B cell (primary cell): Measurements from ENCODE around the gene MET. TPM values are rescaled to one million over a fixed set of nuclear protein-coding genes. Genes with fewer than 3 reads are reported as not detected.

ENCODE experiments used
- ATAC-seq: fragments of 200-7000 bp; cut with Tn5 transposase; one replicate; pipeline ENCODE4 v1.10.0; 2021; ENCODE audit warnings: low read depth, mild to moderate bottlenecking, moderate number of reproducible peaks, moderate library complexity
- CTCF ChIA-PET: fragments of 350-600 bp; sonication (Branson Sonifier 250); formaldehyde crosslinking; loops from one replicate; lab custom pipeline; 2021; ENCODE audit warnings: antibody characterized with exemption, inconsistent platforms; lab: Charles Lee
- POLR2A ChIA-PET: fragments of 350-600 bp; sonication (Branson Sonifier 250); formaldehyde crosslinking; loops from one replicate; lab custom pipeline; 2021; ENCODE audit warnings: antibody characterized with exemption; lab: Charles Lee
- DNase-seq: peaks from one replicate; pipeline ENCODE4 v3.0.0; 2013
- H2AFZ ChIP-seq: 2 replicates; pipeline ENCODE4 v1.6.1; 2012; ENCODE audit warnings: mild to moderate bottlenecking, low read depth, low read length; ENCODE audit not compliant: insufficient read depth, poor library complexity, severe bottlenecking
- H3K27ac ChIP-seq, 2 donors: 1 replicate in 1 of 2; 2 replicates in 1 of 2; pipeline ENCODE4 v1.5.1; 2012 to 2013; ENCODE audit warnings: low read length in 2 of 2, mild to moderate bottlenecking in 2 of 2, moderate library complexity in 1 of 2
- H3K27me3 ChIP-seq, 4 experiments: fragments of 200-600 bp in 1 of 4; sonication (generic) in 1 of 4; replicated peaks in 1 of 4; 1 replicate in 2 of 4; 2 replicates in 2 of 4; pipeline versions ENCODE4 v1.6.1 to v1.7.0; 2013 to 2016; ENCODE audit warnings: low read length in 3 of 4, mild to moderate bottlenecking in 2 of 4, mixed read lengths in 1 of 4, moderate library complexity in 1 of 4; ENCODE audit not compliant: insufficient read depth in 4 of 4, control insufficient read depth in 3 of 4; ENCODE audit errors: control extremely low read depth in 1 of 4
- H3K36me3 ChIP-seq, 2 experiments: replicated peaks in 1 of 2; 1 replicate in 1 of 2; 2 replicates in 1 of 2; pipeline versions ENCODE4 v1.6.1 to v1.7.1; 2013; ENCODE audit warnings: low read length in 1 of 2; ENCODE audit not compliant: insufficient read depth in 2 of 2, control insufficient read depth in 1 of 2; ENCODE audit errors: control extremely low read depth in 1 of 2, extremely low read depth in 1 of 2
- H3K4me1 ChIP-seq, 2 donors: fragments of 200-600 bp in 1 of 2; sonication (generic) in 1 of 2; 1 replicate in 1 of 2; 2 replicates in 1 of 2; pipeline versions ENCODE4 v1.5.1 to v1.6.1; 2013 to 2017; ENCODE audit warnings: low read length in 2 of 2; ENCODE audit not compliant: control insufficient read depth in 2 of 2, insufficient read depth in 2 of 2
- H3K4me2 ChIP-seq: replicated peaks from 2 replicates; pipeline ENCODE3; 2012; ENCODE audit warnings: mild to moderate bottlenecking, low read depth, low read length; ENCODE audit not compliant: poor library complexity, severe bottlenecking
- H3K4me3 ChIP-seq, 5 experiments: fragments of 200-600 bp in 1 of 5; sonication (generic) in 1 of 5; 1 replicate in 3 of 5; 2 replicates in 2 of 5; pipeline versions ENCODE4 v1.5.1 to v1.7.0; 2011 to 2016; ENCODE audit warnings: low read length in 4 of 5, mild to moderate bottlenecking in 4 of 5, low read depth in 2 of 5, control low read depth in 1 of 5, moderate library complexity in 1 of 5; ENCODE audit not compliant: insufficient read depth in 1 of 5; ENCODE audit errors: control extremely low read depth in 1 of 5, extremely low read depth in 1 of 5
- H3K79me2 ChIP-seq: fragments of 200-600 bp; sonication (generic); one replicate; pipeline ENCODE4 v1.6.0; 2016; ENCODE audit warnings: low read length; ENCODE audit not compliant: control insufficient read depth, insufficient read depth
- H3K9ac ChIP-seq: fragments of 200-600 bp; sonication (generic); 2 replicates; pipeline ENCODE4 v1.6.1; 2017; ENCODE audit warnings: mild to moderate bottlenecking, low read length, moderate library complexity
- H3K9me3 ChIP-seq, 3 donors: one replicate each; pipeline versions ENCODE4 v1.6.1 to v1.7.1; 2013; ENCODE audit warnings: low read length in 2 of 3; ENCODE audit not compliant: control insufficient read depth in 2 of 3, insufficient read depth in 1 of 3; ENCODE audit errors: control extremely low read depth in 1 of 3
- H4K20me1 ChIP-seq: 2 replicates; pipeline ENCODE4 v1.6.0; 2012; ENCODE audit warnings: mild to moderate bottlenecking, low read length; ENCODE audit not compliant: insufficient read depth, control insufficient read depth, poor library complexity, severe bottlenecking
- H3K27ac Mint-ChIP-seq: one replicate; pipeline ENCODE4 v1.8.0; 2021; ENCODE audit warnings: mixed read lengths
- H3K27me3 Mint-ChIP-seq: one replicate; pipeline ENCODE4 v1.8.0; 2021; ENCODE audit warnings: mixed read lengths
- H3K4me1 Mint-ChIP-seq: one replicate; pipeline ENCODE4 v1.8.0; 2021; ENCODE audit warnings: mixed read lengths
- H3K4me3 Mint-ChIP-seq: one replicate; pipeline ENCODE4 v1.8.0; 2021; ENCODE audit warnings: mixed read lengths
- H3K9me3 Mint-ChIP-seq: one replicate; pipeline ENCODE4 v1.8.0; 2022; ENCODE audit warnings: mixed read lengths; ENCODE audit not compliant: insufficient read depth
- EZH2 ChIP-seq: IDR thresholded peaks from 2 replicates; pipeline ENCODE4 v1.6.1; 2012; ENCODE audit warnings: borderline replicate concordance, low read depth, mild to moderate bottlenecking, moderate library complexity, low read length; ENCODE audit not compliant: insufficient read depth, poor library complexity, severe bottlenecking
- WGBS: methylation state at CpG from one replicate; pipeline ENCODE4 v1.1.5; 2013; ENCODE audit warnings: missing lambda C conversion rate; ENCODE audit not compliant: insufficient coverage; 5-methylcytosine and 5-hydroxymethylcytosine counted together
- intact Hi-C: fragments of 100-400 bp; cut with micrococcal nuclease; formaldehyde crosslinking; loops from one replicate; pipeline ENCODE4 v1.10.0; 2022
- polyA plus RNA-seq: library from polyadenylated mRNA; depleted of rRNA; stranded (reverse); fragments of >200 nt; gene quantifications from 2 replicates; pipeline ENCODE4 v1.2.3, GENCODE V29; 2012
- total RNA-seq, 2 donors: library from RNA; stranded (reverse); fragments of 120-200 nt in 1 of 2; gene quantifications; 1 replicate in 1 of 2; 2 replicates in 1 of 2; pipeline versions ENCODE4 v1.2.3 to v1.2.4, GENCODE V29; 2013 to 2022
- TF ChIP-seq, protein P1 (sequence below): fragments of 200-600 bp; IDR thresholded peaks from one replicate; pipeline ENCODE4 v1.8.0; 2022; ENCODE audit warnings: antibody characterized with exemption, mild to moderate bottlenecking

MET gene
- total and polyA plus RNA-seq, 2 donors (not counting 1 experiment from before 2014, with no cell fraction given), result 0.03 to 0.59 TPM

DNA sequence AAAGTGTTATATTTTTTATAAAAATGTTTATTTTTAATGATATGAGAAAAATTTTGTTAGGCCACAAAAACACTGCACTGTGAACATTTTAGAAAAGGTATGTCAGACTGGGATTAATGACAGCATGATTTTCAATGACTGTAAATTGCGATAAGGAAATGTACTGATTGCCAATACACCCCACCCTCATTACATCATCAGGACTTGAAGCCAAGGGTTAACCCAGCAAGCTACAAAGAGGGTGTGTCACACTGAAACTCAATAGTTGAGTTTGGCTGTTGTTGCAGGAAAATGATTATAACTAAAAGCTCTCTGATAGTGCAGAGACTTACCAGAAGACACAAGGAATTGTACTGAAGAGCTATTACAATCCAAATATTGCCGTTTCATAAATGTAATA, 125.6 kb downstream of the MET start:
- no peaks in the 10 kb centered on the region for H4K20me1 ChIP-seq
- POLR2A ChIA-PET, result interaction anchor here (0.6 kb wide), 1 partner anchor 68 kb away, joined by 3 read pairs; no protein-coding TSS in a partner anchor
- H3K27me3 ChIP-seq, result peaks cover 0 to 3% (median 0%) of the 10 kb centered on the region in 4 experiments
- ATAC-seq (no peak), DNase-seq (no peak)
- H3K36me3 ChIP-seq, result no peaks in the 10 kb centered on the region
- no peaks in the 10 kb centered on the region for H3K9me3 Mint-ChIP-seq
- CTCF ChIA-PET, result interaction anchor here (0.5 to 2.8 kb wide), 3 partner anchors 10 to 522 kb away, joined by 3 to 9 read pairs (median 3); no protein-coding TSS in a partner anchor
- H3K9me3 ChIP-seq, result peaks cover 0 to 5% (median 0%) of the 10 kb centered on the region in 3 donors
- H3K27me3 Mint-ChIP-seq, result peaks cover 25% of the 10 kb centered on the region
- no peaks in the 10 kb centered on the region for H3K79me2 ChIP-seq
- no peak overlapping the region for H2AFZ ChIP-seq
- no peak overlapping the region for H3K27ac Mint-ChIP-seq
- no peak overlapping the region for H3K9ac ChIP-seq
- WGBS, result no CpG with 5 or more reads among the region's 2 CpGs
- H3K4me1 Mint-ChIP-seq, result peaks cover 7% of the 10 kb centered on the region
- TF ChIP-seq, protein P1, sequence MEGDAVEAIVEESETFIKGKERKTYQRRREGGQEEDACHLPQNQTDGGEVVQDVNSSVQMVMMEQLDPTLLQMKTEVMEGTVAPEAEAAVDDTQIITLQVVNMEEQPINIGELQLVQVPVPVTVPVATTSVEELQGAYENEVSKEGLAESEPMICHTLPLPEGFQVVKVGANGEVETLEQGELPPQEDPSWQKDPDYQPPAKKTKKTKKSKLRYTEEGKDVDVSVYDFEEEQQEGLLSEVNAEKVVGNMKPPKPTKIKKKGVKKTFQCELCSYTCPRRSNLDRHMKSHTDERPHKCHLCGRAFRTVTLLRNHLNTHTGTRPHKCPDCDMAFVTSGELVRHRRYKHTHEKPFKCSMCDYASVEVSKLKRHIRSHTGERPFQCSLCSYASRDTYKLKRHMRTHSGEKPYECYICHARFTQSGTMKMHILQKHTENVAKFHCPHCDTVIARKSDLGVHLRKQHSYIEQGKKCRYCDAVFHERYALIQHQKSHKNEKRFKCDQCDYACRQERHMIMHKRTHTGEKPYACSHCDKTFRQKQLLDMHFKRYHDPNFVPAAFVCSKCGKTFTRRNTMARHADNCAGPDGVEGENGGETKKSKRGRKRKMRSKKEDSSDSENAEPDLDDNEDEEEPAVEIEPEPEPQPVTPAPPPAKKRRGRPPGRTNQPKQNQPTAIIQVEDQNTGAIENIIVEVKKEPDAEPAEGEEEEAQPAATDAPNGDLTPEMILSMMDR, result no peak
- TF ChIP-seq EZH2, result no peak
- H3K4me1 ChIP-seq, result no peaks in the 10 kb centered on the region
- H3K4me3 ChIP-seq, result no peak overlapping the region
- H3K27ac ChIP-seq, result no peak overlapping the region
- intact Hi-C loops, result no loop called here
- no peak overlapping the region for H3K4me2 ChIP-seq
- no peak overlapping the region for H3K4me3 Mint-ChIP-seq

DNA sequence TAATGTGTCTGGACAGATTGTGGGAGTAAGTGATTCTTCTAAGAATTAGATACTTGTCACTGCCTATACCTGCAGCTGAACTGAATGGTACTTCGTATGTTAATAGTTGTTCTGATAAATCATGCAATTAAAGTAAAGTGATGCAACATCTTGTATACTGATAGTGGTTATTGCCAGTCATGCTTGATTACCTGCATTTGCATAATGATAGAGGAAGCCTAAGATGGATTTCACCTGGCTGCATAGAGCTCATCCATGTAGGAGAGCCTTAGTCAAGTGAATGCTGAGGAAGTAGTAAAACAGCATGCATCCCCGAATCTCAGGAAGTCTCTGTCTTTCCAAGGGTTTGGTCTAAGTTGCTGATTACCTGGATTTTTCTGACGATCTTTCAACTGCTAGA, 126.2 kb downstream of the MET start:
- peaks cover 0 to 3% (median 0%) of the 10 kb centered on the region in 4 experiments for H3K27me3 ChIP-seq
- H3K36me3 ChIP-seq, result no peaks in the 10 kb centered on the region
- CTCF ChIA-PET, result interaction anchor here (0.5 to 2.8 kb wide), 4 partner anchors 10 to 522 kb away, joined by 3 to 9 read pairs (median 3); no protein-coding TSS in a partner anchor
- no peak overlapping the region for H3K9ac ChIP-seq
- no peak overlapping the region for H2AFZ ChIP-seq
- TF ChIP-seq, protein P1, result no peak
- no peak for TF ChIP-seq EZH2
- POLR2A ChIA-PET, result no interaction called here
- Mint-ChIP-seq H3K27me3 (peaks cover 30% of the 10 kb centered on the region), H3K4me1 (peaks cover 10% of the 10 kb centered on the region), H3K9me3 (no peaks in the 10 kb centered on the region), H3K27ac (no peak overlapping the region), H3K4me3 (no peak overlapping the region)
- 71% methylated on average over 3 of the region's 3 CpGs for WGBS
- DNase-seq (no peak), ATAC-seq (no peak)
- no peak overlapping the region for H3K4me3 ChIP-seq
- H3K79me2 ChIP-seq, result no peaks in the 10 kb centered on the region
- no peak overlapping the region for H3K27ac ChIP-seq
- intact Hi-C loops, result no loop called here
- no peak overlapping the region for H3K4me2 ChIP-seq
- H3K4me1 ChIP-seq, result no peaks in the 10 kb centered on the region
- H3K9me3 ChIP-seq, result peaks cover 0 to 2% (median 0%) of the 10 kb centered on the region in 3 donors
- H4K20me1 ChIP-seq, result no peaks in the 10 kb centered on the region
